Natural killer cell treated with Interleukin-12 subunit alpha and Interleukin-12 subunit beta and Interleukin-15 and Interleukin-18, amount 100 ng/mL, for 72 hours (primary cell): ENCODE measurements around the gene TRIM28. TPM values are rescaled to one million over a fixed set of nuclear protein-coding genes. Genes with fewer than 3 reads are reported as not detected.

Experiments used
- ATAC-seq, 2 donors: fragments of 150-1000 bp; cut with Tn5 transposase in 1 of 2; sonication (Bioruptor Pico), chemical (Tn5 transposase) in 1 of 2; 2 replicates each; pipeline ENCODE4 v1.10.0; 2021
- DNase-seq: peaks from one replicate; pipeline ENCODE4 v3.0.0; 2022; ENCODE audit warnings: low spot score
- H3K27ac Mint-ChIP-seq, 2 donors: 1 replicate in 1 of 2; 2 replicates in 1 of 2; pipeline ENCODE4 v1.8.0; 2022; ENCODE audit warnings: mixed read lengths in 2 of 2, mild to moderate bottlenecking in 1 of 2, moderate library complexity in 1 of 2
- H3K27me3 Mint-ChIP-seq, 2 donors: 1 replicate in 1 of 2; 2 replicates in 1 of 2; pipeline ENCODE4 v1.8.0; 2022; ENCODE audit warnings: mixed read lengths in 2 of 2
- H3K36me3 Mint-ChIP-seq: one replicate; pipeline ENCODE4 v1.8.0; 2022; ENCODE audit warnings: mixed read lengths
- H3K4me1 Mint-ChIP-seq, 2 donors: 1 replicate in 1 of 2; 2 replicates in 1 of 2; pipeline ENCODE4 v1.8.0; 2022; ENCODE audit warnings: low read depth in 2 of 2, mixed read lengths in 2 of 2, mild to moderate bottlenecking in 1 of 2
- H3K4me3 Mint-ChIP-seq: one replicate; pipeline ENCODE4 v1.8.0; 2022; ENCODE audit warnings: mixed read lengths
- H3K9me3 Mint-ChIP-seq: 2 replicates; pipeline ENCODE4 v1.8.0; 2022; ENCODE audit warnings: mixed read lengths
- total RNA-seq, 2 donors: library from RNA; stranded (reverse); gene quantifications; one replicate each; pipeline ENCODE4 v1.2.3, GENCODE V29; 2022

TRIM28 gene
- total RNA-seq, 2 donors from 2014 or later, result 424 to 774 TPM

- ATAC-seq (no peak), DNase-seq (no peak)
- H3K9me3 Mint-ChIP-seq, result no peaks in the 10 kb centered on the region
- H3K36me3 Mint-ChIP-seq, result peaks cover 5% of the 10 kb centered on the region
- peaks cover 22% of the 10 kb centered on the region in 2 donors for H3K4me1 Mint-ChIP-seq
- H3K27me3 Mint-ChIP-seq, result no peaks in the 10 kb centered on the region
- H3K4me3 Mint-ChIP-seq, result no peak overlapping the region
- H3K27ac Mint-ChIP-seq, result peak overlapping the region; percentile 12 to 22
These were observed 35.7 kb downstream of the TRIM28 start for GRCh38 chr19:58579473-58580142.

DNA sequence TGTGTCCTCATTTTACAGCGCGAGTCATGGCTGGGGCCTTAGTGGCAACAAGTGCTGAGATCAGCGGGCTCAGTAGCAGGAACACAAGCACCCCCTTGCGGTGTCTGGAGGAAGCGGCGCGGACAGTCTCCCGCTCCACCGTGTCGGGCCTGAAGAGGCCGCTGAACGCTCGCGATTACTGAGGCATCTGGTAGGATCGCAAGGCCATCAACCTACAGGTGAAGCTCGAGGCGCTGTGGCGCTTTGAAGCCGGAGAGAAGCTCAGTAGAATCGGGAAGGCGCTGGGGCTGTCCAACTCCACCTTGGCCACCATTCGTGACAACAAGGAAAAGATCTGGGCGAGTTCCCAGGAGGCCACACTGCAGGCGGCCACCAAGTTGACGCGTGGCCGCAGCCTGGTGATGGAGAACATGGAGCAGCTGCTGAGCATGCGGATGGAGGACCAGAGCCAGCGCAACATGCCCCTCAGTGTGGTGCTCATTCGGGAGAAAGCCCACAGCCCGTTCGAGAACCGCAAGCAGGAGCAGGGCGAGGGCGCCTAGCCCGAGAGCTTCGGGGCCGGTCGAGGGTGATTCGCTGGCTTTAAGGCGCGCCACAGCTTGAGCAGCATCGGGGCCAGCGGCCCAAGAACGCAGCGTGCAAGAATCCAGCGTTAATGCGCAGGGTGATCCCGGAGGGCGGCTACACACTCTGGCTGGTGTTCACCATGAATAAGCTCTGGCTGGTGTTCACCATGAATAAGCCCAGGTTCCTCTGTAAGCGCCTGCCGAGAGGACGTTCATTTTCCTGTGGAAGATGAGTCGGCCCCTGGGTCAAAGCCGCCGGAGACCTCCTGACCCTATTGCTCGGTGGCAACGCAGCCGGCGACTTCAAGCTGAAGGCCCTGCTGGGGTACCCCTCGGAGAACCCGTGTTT is 37.6 kb downstream of the TRIM28 start:
- ATAC-seq (peak; percentile 96 to 98), DNase-seq (peak; percentile 90)
- Mint-ChIP-seq H3K4me1 (peaks cover 16 to 17% of the 10 kb centered on the region in 2 donors), H3K27ac (peak overlapping the region in 1 of 2 donors; percentile 89), H3K27me3 (no peaks in the 10 kb centered on the region), H3K4me3 (no peak overlapping the region), H3K9me3 (no peaks in the 10 kb centered on the region), H3K36me3 (peaks cover 5% of the 10 kb centered on the region)

- peaks cover 11 to 17% of the 10 kb centered on the region in 2 donors for H3K4me1 Mint-ChIP-seq
- H3K27ac Mint-ChIP-seq, result no peak overlapping the region
- H3K9me3 Mint-ChIP-seq, result no peaks in the 10 kb centered on the region
- ATAC-seq (no peak), DNase-seq (no peak)
- H3K4me3 Mint-ChIP-seq, result no peak overlapping the region
- H3K27me3 Mint-ChIP-seq, result no peaks in the 10 kb centered on the region
- H3K36me3 Mint-ChIP-seq, result peaks cover 5% of the 10 kb centered on the region
These were observed 39.1 kb downstream of the TRIM28 start for GRCh38 chr19:58582985-58583384.

- H3K27ac Mint-ChIP-seq, result no peak overlapping the region
- no peaks in the 10 kb centered on the region for H3K9me3 Mint-ChIP-seq
- ATAC-seq (no peak), DNase-seq (no peak)
- H3K36me3 Mint-ChIP-seq, result peaks cover 5% of the 10 kb centered on the region
- H3K4me1 Mint-ChIP-seq, result peaks cover 8 to 11% of the 10 kb centered on the region in 2 donors
- no peak overlapping the region for H3K4me3 Mint-ChIP-seq
- no peaks in the 10 kb centered on the region for H3K27me3 Mint-ChIP-seq
These were observed 40.9 kb downstream of the TRIM28 start for GRCh38 chr19:58584498-58585441.

DNA sequence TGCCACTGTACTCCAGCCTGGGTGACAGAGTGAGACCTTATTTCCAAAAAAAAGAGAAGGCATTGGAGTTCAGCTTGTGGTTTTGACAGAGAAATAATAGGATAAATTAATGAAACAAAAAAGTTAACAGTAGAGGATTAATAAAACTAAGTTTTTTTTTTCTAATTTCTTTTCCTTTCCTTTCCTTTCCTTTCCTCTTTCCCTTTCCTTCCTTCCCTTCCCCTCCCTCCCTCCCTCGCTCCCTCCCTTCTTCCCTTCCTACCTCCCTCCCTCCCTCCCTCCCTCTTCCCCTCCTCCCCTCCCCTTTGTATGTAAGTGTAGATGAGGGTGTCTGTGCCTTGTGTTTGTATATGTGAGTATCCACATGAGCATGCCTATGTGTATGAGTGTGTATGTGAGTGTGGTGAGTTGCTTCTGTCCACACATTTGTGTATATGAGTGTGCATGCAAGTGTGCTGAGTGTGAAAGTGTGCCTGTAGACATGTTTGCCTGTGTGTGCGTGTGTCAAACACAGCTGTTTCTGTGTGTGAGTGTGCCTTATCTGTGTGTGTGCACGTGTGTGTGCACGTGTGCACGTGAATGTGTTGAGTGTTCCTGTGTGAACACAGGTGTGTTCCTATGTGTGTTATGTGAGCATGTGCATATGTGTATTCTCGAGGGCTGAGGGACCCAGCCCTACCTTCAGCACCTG is 41.7 kb downstream of the TRIM28 start:
- Mint-ChIP-seq H3K36me3 (peaks cover 5% of the 10 kb centered on the region), H3K27me3 (no peaks in the 10 kb centered on the region), H3K4me1 (peaks cover 8 to 9% of the 10 kb centered on the region in 2 donors), H3K9me3 (no peaks in the 10 kb centered on the region), H3K4me3 (no peak overlapping the region), H3K27ac (no peak overlapping the region)
- ATAC-seq, result no peak
- DNase-seq, result no peak

DNA sequence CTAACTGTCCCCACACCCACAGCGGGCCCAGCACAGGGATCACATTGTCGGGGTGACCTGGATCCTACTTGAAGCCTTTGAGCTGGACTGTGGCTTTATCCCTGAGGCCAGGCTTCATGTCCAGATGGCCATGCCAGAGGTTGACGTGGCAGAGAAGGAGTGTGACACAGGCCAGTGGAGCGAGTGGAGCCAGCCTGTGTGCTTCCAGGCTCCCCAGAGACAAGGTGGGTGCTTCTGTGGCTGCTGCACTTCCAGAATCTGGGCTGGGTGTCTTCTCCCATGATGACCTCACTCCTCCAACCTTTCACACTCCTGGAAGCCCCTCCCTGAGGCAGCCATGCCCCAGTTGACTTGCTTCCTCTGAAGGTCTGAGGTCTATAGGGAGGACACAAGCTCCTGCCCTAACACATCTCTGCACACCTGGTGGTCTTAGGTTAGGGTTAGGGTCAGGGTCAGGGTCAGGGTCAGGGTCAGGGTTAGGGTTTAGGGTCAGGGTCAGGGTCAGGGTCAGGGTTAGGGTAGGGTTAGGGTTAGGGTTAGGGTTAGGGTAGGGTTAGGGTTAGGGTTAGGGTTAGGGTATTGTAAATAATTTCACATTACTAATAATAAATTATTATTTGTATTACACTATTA is 42.4 kb downstream of the TRIM28 start:
- DNase-seq, result no peak
- H3K4me3 Mint-ChIP-seq, result no peak overlapping the region
- H3K27me3 Mint-ChIP-seq, result no peaks in the 10 kb centered on the region
- H3K36me3 Mint-ChIP-seq, result peaks cover 3% of the 10 kb centered on the region
- no peaks in the 10 kb centered on the region for H3K9me3 Mint-ChIP-seq
- peaks cover 2 to 3% of the 10 kb centered on the region in 2 donors for H3K4me1 Mint-ChIP-seq
- H3K27ac Mint-ChIP-seq, result no peak overlapping the region
- no peak for ATAC-seq

Other genes with a start within 250 kb of the TRIM28 start
- gene ERVK3-1, start 238.7 kb upstream of the TRIM28 start, total RNA-seq, result 10 to 100 TPM; 58.4 to 89.0 TPM
- gene ZSCAN22, start 217.1 kb upstream of the TRIM28 start, total RNA-seq, result 1 to 10 TPM; 5.9 to 6.1 TPM
- 1 to 10 TPM; 4.4 to 5.2 TPM for gene A1BG, start 190.6 kb upstream of the TRIM28 start, total RNA-seq
- gene ZNF497, start 181.3 kb upstream of the TRIM28 start, total RNA-seq, result 1 to 10 TPM in 1 of 2 donors, under 1 TPM in 1; 0.52 to 1.4 TPM
- gene ZNF837, start 163.0 kb upstream of the TRIM28 start, total RNA-seq, result under 1 TPM; 0.71 to 0.86 TPM
- 100 to 1,000 TPM; 757 to 786 TPM for gene RPS5, start 156.8 kb upstream of the TRIM28 start, total RNA-seq
- gene RNF225, start 148.4 kb upstream of the TRIM28 start, total RNA-seq, result 1 to 10 TPM in 1 of 2 donors, under 1 TPM in 1; 0.59 to 3.2 TPM
- 10 to 100 TPM in 1 of 2 donors, 1 to 10 TPM in 1; 8.4 to 18.5 TPM for gene ZNF584, start 135.4 kb upstream of the TRIM28 start, total RNA-seq
- gene ZNF132, start 103.9 kb upstream of the TRIM28 start, total RNA-seq, result 1 to 10 TPM; 3.2 to 5.3 TPM
- gene ZNF324B, start 92.4 kb upstream of the TRIM28 start, total RNA-seq, result 10 to 100 TPM in 1 of 2 donors, 1 to 10 TPM in 1; 8.8 to 14.4 TPM
- 10 to 100 TPM; 15.2 to 15.5 TPM for gene ZNF324, start 77.0 kb upstream of the TRIM28 start, total RNA-seq
- gene ZNF446, start 67.7 kb upstream of the TRIM28 start, total RNA-seq, result 1 to 10 TPM; 3.9 to 5.8 TPM
- 10 to 100 TPM; 15.1 to 29.1 TPM for gene SLC27A5, start 32.1 kb upstream of the TRIM28 start, total RNA-seq
- gene ZBTB45, start 24.3 kb upstream of the TRIM28 start, total RNA-seq, result 10 to 100 TPM; 18.0 to 25.9 TPM
- gene CHMP2A, start 11.0 kb downstream of the TRIM28 start, total RNA-seq, result 10 to 100 TPM; 60.2 to 99.9 TPM
- 100 to 1,000 TPM; 161 to 183 TPM for gene UBE2M, start 14.5 kb downstream of the TRIM28 start, total RNA-seq
- 10 to 100 TPM; 20.9 to 28.8 TPM for gene MZF1, start 29.3 kb downstream of the TRIM28 start, total RNA-seq